Measurements from ENCODE around the gene DYNC2LI1. TPM values are rescaled to one million over a fixed set of nuclear protein-coding genes. Genes with fewer than 3 reads are reported as not detected.

DYNC2LI1 gene
- polyA plus RNA-seq, 1 experiment, result 23.3 TPM

DNA sequence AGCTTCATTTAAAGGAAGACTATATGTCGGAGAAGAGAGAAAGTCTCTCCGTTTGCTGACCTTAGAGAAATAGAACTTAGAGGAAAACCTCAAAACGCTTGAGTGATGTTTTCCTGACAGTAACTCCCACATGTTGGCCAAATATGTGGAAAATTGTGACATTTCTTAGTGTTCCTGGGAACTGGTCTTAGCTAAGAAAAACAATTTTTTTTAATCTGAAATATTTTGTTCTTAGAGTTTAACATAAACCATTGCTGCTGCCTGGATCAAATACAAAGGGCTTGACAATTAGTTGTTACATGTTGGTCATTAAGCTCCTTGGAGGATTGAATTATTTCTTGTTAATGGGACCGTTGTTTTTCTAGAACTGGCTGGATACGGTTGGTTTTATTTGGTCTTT lies 16.3 kb downstream of the DYNC2LI1 start:
- Histone ChIP-seq H3K27me3 (ENCODE audit: control insufficient read depth, insufficient read depth, low read length) (no peaks in the 10 kb centered on the region), H3K4me3 (ENCODE audit: low read depth, low read length) (no peak overlapping the region), H3K9me3 (ENCODE audit: control insufficient read depth, insufficient read depth, low read length) (no peaks in the 10 kb centered on the region), H3K27ac (ENCODE audit: low read depth, low read length) (no peak overlapping the region)
- CTCF ChIA-PET, result interaction anchor here (0.8 kb wide), 1 partner anchor 185 kb away, joined by 3 read pairs; no protein-coding TSS in a partner anchor
- POLR2A ChIA-PET, result no interaction called here
- no peak for DNase-seq (ENCODE audit: low read depth, low spot score)
- TF ChIP-seq, protein P1, sequence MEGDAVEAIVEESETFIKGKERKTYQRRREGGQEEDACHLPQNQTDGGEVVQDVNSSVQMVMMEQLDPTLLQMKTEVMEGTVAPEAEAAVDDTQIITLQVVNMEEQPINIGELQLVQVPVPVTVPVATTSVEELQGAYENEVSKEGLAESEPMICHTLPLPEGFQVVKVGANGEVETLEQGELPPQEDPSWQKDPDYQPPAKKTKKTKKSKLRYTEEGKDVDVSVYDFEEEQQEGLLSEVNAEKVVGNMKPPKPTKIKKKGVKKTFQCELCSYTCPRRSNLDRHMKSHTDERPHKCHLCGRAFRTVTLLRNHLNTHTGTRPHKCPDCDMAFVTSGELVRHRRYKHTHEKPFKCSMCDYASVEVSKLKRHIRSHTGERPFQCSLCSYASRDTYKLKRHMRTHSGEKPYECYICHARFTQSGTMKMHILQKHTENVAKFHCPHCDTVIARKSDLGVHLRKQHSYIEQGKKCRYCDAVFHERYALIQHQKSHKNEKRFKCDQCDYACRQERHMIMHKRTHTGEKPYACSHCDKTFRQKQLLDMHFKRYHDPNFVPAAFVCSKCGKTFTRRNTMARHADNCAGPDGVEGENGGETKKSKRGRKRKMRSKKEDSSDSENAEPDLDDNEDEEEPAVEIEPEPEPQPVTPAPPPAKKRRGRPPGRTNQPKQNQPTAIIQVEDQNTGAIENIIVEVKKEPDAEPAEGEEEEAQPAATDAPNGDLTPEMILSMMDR (IDR thresholded peaks at IDR 0.05; ENCODE audit: low read depth, low read length), result no peak

GRCh38 chr2:43791035-43791765 lies 17.4 kb downstream of the DYNC2LI1 start:
- TF ChIP-seq, protein P1 (IDR thresholded peaks at IDR 0.05; ENCODE audit: low read depth, low read length), result no peak
- Histone ChIP-seq H3K4me3 (ENCODE audit: low read depth, low read length) (no peak overlapping the region), H3K27me3 (ENCODE audit: control insufficient read depth, insufficient read depth, low read length) (no peaks in the 10 kb centered on the region), H3K27ac (ENCODE audit: low read depth, low read length) (no peak overlapping the region), H3K9me3 (ENCODE audit: control insufficient read depth, insufficient read depth, low read length) (no peaks in the 10 kb centered on the region)
- ChIA-PET CTCF (no interaction called here), POLR2A (no interaction called here)
- no peak for DNase-seq (ENCODE audit: low read depth, low spot score)

DNA sequence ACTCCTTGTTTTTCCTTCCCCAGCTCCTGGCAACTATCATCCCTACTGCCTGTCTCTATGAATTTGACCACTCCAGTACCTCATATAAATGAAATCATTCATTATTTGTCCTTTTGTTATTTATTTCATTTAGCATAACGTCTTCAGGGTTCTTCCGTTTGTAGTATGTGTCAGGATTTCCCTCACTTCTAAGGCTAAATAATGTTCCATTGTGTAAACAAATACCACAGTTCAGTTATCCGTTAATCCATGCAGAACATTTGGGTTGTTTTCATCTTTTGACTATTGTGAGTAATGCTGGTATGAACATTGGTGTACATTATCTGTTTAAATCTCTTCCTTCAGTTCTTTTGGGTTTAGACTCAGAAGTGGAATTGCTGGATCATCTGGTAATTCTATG lies 18.8 kb downstream of the DYNC2LI1 start:
- no peak overlapping the region for H3K27ac ChIP-seq (ENCODE audit: low read depth, low read length)
- no peaks in the 10 kb centered on the region for H3K27me3 ChIP-seq (ENCODE audit: control insufficient read depth, insufficient read depth, low read length)
- POLR2A ChIA-PET, result no interaction called here
- no peak for DNase-seq (ENCODE audit: low read depth, low spot score)
- TF ChIP-seq, protein P1 (IDR thresholded peaks at IDR 0.05; ENCODE audit: low read depth, low read length), result no peak
- no peak overlapping the region for H3K4me3 ChIP-seq (ENCODE audit: low read depth, low read length)
- H3K9me3 ChIP-seq (ENCODE audit: control insufficient read depth, insufficient read depth, low read length), result no peaks in the 10 kb centered on the region
- CTCF ChIA-PET, result no interaction called here

DNA sequence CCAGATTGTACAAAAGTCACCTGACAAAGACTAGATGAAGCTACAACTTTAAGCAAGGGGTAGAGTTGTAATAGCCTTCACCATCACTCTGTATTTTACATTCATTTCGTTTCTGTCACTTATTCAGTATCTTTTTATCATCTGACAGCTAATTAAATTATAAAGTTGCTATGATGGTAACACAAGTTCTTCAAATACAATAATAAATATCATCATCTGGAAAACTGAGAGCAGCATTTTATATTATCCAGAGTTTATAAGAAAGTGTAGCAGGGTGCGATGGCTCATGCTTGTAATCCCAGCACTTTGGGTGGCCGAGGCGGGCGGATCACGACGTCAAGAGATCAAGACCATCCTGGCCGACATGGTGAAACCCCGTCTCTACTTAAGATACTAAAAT lies 21.1 kb downstream of the DYNC2LI1 start:
- Histone ChIP-seq H3K4me3 (ENCODE audit: low read depth, low read length) (no peak overlapping the region), H3K9me3 (ENCODE audit: control insufficient read depth, insufficient read depth, low read length) (no peaks in the 10 kb centered on the region), H3K27ac (ENCODE audit: low read depth, low read length) (no peak overlapping the region), H3K27me3 (ENCODE audit: control insufficient read depth, insufficient read depth, low read length) (no peaks in the 10 kb centered on the region)
- ChIA-PET POLR2A (no interaction called here), CTCF (no interaction called here)
- TF ChIP-seq, protein P1 (IDR thresholded peaks at IDR 0.05; ENCODE audit: low read depth, low read length), result no peak
- DNase-seq (ENCODE audit: low read depth, low spot score), result no peak

GRCh38 chr2:43796206-43796605 lies 22.4 kb downstream of the DYNC2LI1 start:
- no peak for DNase-seq (ENCODE audit: low read depth, low spot score)
- Histone ChIP-seq H3K9me3 (ENCODE audit: control insufficient read depth, insufficient read depth, low read length) (no peaks in the 10 kb centered on the region), H3K4me3 (ENCODE audit: low read depth, low read length) (no peak overlapping the region), H3K27ac (ENCODE audit: low read depth, low read length) (no peak overlapping the region), H3K27me3 (ENCODE audit: control insufficient read depth, insufficient read depth, low read length) (no peaks in the 10 kb centered on the region)
- POLR2A ChIA-PET, result interaction anchor here (0.7 kb wide), 1 partner anchor 37 kb away, joined by 7 read pairs; no protein-coding TSS in a partner anchor
- CTCF ChIA-PET, result interaction anchor here (1.1 kb wide), 1 partner anchor 82 kb away, joined by 3 read pairs; no protein-coding TSS in a partner anchor
- TF ChIP-seq, protein P1 (IDR thresholded peaks at IDR 0.05; ENCODE audit: low read depth, low read length), result no peak

Measured in AG04450 (cell line).